Left renal pelvis (tissue), 4 donors: ENCODE results near the gene BUD13. TPM values are rescaled to one million over a fixed set of nuclear protein-coding genes. Genes with fewer than 3 reads are reported as not detected.
A peak's percentile ranks its signal among the peaks of the same experiment; 100 is the strongest.

ENCODE experiments used
- DNase-seq, 4 donors: peaks; one replicate each; pipeline ENCODE4 v3.0.0-alpha.2; 2013; ENCODE audit warnings: low read depth in 4 of 4, low spot score in 3 of 4
- polyA plus RNA-seq, 4 donors: library from polyadenylated mRNA; unstranded; fragments of 120-200 nt; gene quantifications; one replicate each; pipeline ENCODE4 v1.2.1, GENCODE V29; 2013; ENCODE audit not compliant: insufficient read length in 4 of 4

The BUD13 gene
- polyA plus RNA-seq, 4 donors = 30.6 to 38.9 (median 34.4) TPM

- DNase-seq = no peak
Observed at GRCh38 chr11:116721988-116722387, 50.8 kb downstream of the BUD13 start.

DNA sequence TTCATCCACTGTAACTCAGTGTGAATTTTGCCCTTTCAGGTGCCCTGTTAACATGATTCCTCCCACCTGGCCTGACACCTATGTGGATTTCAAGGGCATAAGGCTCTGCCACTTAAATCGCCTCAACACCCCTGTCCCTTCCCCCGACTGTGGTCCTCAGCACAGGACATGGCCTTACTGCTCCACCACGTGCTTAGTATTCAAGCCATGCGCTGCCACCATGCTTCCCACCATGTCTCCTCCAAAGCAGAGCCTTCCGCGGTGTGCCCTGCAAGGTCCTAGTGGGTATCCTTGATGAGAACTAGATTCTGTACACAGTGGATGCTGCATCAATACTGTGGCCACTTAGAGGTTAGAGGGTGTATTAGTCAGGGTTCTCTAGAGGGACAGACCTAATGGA is 51.9 kb downstream of the BUD13 start:
- DNase-seq = no peak

GRCh38 chr11:116718955-116719501 is 53.8 kb downstream of the BUD13 start:
- DNase-seq = no peak

DNA sequence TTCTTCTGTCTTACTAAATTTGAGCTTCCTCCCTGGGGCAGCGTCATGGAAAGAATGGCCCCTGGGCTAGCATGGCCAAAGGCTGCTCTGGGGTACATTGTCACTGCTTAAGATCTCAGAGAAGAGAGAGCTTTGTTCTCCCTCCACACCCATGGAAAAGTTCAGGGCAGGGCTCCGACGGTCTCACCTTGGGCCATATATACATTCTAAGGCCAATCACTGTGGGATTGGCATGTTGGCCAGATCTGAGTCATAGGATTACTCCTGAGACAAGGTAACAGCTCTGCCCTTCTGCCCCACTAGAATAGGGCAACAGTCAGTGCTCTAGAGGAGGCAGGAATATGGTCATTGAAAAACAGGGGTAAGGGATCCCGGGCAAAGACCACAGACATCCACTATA is 56.2 kb downstream of the BUD13 start:
- DNase-seq = no peak

DNA sequence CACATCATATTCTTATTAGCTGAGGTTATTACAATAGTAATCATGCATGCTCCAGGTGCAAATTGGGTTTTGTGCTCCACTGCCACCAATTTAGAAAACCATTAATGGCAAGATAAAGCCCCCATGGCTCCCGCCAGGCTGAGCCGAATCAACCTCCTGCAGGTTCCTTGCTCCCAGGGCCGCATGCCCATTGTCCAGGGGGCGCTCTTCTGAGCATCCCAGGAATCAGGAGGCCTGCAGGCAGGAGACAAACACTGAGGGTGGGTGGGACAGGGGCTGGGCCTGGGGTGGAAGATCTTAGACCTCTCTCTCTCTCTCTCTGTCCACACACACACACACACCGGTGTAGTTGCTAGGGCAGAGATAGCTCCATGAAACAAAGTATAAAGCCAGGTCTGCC is 57.4 kb downstream of the BUD13 start:
- no peak for DNase-seq

DNA sequence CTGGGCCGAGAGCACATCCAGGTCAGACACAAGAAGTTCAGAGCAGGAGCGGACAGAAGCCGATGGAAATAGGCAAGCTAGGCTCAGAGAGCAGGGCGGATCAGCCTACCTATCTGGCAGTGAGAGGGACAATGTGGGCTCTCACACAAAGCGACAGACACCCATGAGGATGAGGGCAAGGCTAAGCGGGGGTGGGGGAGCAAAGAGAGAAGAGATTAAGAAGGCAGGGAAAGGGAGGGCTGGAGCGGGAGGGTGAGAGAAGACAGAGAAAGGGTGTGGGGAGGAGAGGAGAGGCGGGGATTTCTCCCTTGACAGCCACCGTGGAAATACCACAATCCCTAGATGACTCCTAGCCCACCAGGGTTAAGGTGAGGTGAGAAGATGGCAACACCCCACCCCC is 57.9 kb downstream of the BUD13 start:
- no peak for DNase-seq

- no peak for DNase-seq
Observed at GRCh38 chr11:116712428-116712827, 60.4 kb downstream of the BUD13 start.

GRCh38 chr11:116710762-116711161 is 62.0 kb downstream of the BUD13 start:
- no peak for DNase-seq

DNA sequence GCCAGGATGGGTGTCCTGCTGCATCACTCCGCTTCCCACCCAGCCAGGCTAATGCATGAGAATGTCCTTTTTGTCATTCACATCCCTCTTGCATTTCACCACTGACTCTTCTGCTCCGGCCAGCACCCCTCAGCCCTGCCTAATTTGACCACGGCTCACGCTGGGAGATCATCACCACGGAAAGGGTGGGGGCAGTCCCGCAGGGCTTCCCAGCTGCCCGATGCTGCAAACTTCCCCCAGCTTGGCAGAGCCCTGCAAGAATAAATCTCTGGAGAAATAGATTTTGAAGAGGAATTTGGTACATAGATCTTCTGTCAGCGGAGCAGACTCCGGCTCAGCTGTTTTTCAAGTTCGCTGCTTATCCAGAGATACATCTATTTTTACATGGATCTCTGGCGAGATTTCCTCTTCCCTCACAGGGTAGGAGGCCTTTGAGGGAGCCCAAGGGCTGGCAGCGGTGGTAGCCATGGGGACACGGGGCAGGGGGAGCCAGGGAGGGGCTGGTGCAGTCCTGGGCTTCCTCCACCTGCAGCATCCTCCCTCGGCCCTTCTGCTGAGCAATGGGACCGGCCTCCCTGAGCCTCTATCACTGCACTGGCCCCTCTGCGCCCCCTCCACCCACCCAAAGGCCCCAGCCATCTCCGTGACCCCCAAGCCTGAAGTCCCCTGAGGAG is 62.6 kb downstream of the BUD13 start:
- DNase-seq = no peak

GRCh38 chr11:116707746-116708145 is 65.0 kb downstream of the BUD13 start:
- DNase-seq = no peak

- DNase-seq = no peak
Observed at GRCh38 chr11:116707161-116707629, 65.6 kb downstream of the BUD13 start.

- peak in 1 of 4 donors; percentile 39 for DNase-seq
Observed at GRCh38 chr11:116703421-116703820, 69.4 kb downstream of the BUD13 start.

- DNase-seq = no peak
Observed at GRCh38 chr11:116702772-116703385, 69.9 kb downstream of the BUD13 start.

- no peak for DNase-seq
Observed at GRCh38 chr11:116701876-116702275, 70.9 kb downstream of the BUD13 start.

DNA sequence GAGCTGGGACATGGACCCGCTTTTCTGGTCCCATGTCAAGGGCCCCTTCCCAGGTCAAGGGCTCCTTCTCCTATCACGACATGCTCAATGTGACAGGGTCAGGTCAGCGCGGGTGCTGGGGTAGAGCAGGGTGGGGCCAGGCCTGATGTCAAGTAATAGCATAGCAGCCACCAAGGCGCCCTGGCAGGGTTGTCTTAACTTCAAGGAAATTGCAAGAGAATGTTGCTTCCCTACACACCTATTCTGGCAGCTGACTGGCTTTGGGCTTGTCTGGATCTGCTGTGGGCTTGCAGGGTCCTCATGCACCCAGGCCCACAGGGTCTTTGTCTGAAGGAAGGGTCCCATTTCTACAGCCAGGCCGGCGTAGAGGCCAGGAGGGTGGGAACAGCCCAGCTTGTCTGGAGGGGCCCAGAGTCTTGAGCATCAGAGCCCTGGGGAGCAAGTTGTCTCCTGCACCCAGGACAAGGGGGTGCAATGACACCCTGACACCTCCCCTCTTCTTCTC is 71.4 kb downstream of the BUD13 start:
- no peak for DNase-seq

DNA sequence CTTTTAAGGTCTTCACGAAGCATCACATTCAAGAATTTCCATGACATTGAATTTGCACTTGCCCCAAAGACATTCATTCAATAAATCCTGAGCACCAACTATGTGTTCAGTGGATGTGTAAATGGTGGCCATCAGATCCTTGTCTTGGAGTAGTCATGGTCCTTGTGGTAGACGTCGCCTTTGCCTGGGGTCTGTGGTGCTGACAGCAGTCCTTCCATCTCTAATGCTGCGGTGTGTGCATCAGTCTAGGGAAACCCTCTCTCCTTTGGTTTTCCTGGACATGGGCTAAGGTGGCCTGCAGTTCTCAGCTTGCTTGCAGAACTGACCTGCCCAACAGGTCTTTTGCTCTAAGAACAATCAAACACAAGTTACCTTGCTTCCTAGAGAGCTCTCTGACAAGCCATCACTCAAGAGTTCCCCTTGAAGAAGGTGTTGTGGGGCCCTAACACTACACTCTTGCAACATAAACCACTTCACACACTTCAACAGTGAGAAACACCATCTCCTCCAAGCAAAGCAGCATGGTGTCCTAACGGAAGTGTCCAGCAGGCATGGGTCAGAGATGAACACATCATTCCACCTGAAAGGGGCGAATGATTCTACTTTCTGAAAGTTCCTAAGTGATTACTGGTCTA is 72.1 kb downstream of the BUD13 start:
- DNase-seq = no peak

Other genes with a start within 250 kb of the BUD13 start
- 10 to 100 TPM; 30.7 to 59.8 (median 56.4) TPM for gene ZPR1, start 15.0 kb upstream of the BUD13 start, polyA plus RNA-seq
- gene APOA5, start 18.9 kb upstream of the BUD13 start, polyA plus RNA-seq = not detected
- not detected for gene APOA4, start 50.3 kb upstream of the BUD13 start, polyA plus RNA-seq
- 10 to 100 TPM in 2 of 4 donors, 1 to 10 TPM in 2; 3.2 to 13.7 (median 9.4) TPM for gene APOC3, start 56.9 kb upstream of the BUD13 start, polyA plus RNA-seq
- gene APOA1, start 64.6 kb upstream of the BUD13 start, polyA plus RNA-seq = 100 to 1,000 TPM in 2 of 4 donors, 10 to 100 TPM in 2; 53.5 to 128 (median 89.6) TPM